ENCODE data around the gene SCN1B.
"Not testable (repeated sequence)": the region's sequence is repeated elsewhere in the genome, so short reads cannot be mapped to it uniquely, and the experiment has no call there.

SCN1B gene

GRCh38 chr19:35027009-35027408 is 3.3 kb upstream of the SCN1B start:
- Histone ChIP-seq H3K4me3 (no peak overlapping the region), H3K9me3 (no peaks in the 10 kb centered on the region), H3K4me1 (peaks cover 20% of the 10 kb centered on the region), H3K27ac (no peak overlapping the region), H3K4me2 (no peak overlapping the region), H4K20me1 (peaks cover 75% of the 10 kb centered on the region), H3K36me3 (peaks cover 64% of the 10 kb centered on the region), H3K9ac (no peak overlapping the region), H3K27me3 (peaks cover 39% of the 10 kb centered on the region)
- TF ChIP-seq Cebpa-rat (IDR thresholded peaks at IDR 0.05): no peak

- Histone ChIP-seq H4K20me1 (peaks cover 69% of the 10 kb centered on the region), H3K27me3 (peaks cover 44% of the 10 kb centered on the region), H3K4me2 (no peak overlapping the region), H3K4me3 (no peak overlapping the region), H3K36me3 (peaks cover 56% of the 10 kb centered on the region), H3K9ac (no peak overlapping the region), H3K9me3 (no peaks in the 10 kb centered on the region), H3K4me1 (peaks cover 27% of the 10 kb centered on the region), H3K27ac (no peak overlapping the region)
- TF ChIP-seq Cebpa-rat (IDR thresholded peaks at IDR 0.05): no peak
Observed at GRCh38 chr19:35027851-35028599, 2.2 kb upstream of the SCN1B start.

- not testable (repeated sequence) for H3K9me3 ChIP-seq, H3K4me3 ChIP-seq, H3K9ac ChIP-seq, H3K4me2 ChIP-seq, H3K27ac ChIP-seq
- Histone ChIP-seq H4K20me1 (peaks cover 64% of the 10 kb centered on the region), H3K36me3 (peaks cover 51% of the 10 kb centered on the region), H3K4me1 (peaks cover 32% of the 10 kb centered on the region), H3K27me3 (peaks cover 44% of the 10 kb centered on the region)
Observed at GRCh38 chr19:35028600-35028885, 1.7 kb upstream of the SCN1B start.

DNA sequence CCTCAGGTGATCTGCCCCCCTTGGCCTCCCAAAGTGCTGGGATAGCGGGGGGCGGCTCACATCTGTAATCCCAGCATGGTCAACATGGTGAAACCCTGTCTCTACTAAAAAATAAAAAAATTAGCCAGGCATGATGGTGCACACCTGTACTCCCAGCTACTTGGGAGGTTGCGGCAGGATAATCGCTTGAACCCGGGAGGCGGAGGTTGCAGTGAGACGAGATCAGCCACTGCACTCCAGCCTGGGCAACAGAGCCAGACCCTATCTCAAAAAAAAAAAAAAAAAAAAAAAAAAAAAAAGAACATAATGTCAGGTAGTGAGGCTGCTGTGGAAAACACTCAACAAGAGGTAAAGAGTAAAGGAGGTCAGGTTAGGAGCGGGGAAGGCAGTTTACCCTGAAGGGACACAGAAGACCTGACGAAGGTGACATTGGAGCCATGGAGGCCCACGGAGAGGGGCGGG is 964 bp upstream of the SCN1B start:
- H3K9me3 ChIP-seq, H3K4me3 ChIP-seq, H3K27ac ChIP-seq, H3K9ac ChIP-seq: not testable (repeated sequence)
- Histone ChIP-seq H3K27me3 (peaks cover 44% of the 10 kb centered on the region), H3K36me3 (peaks cover 43% of the 10 kb centered on the region), H3K4me2 (peak overlapping the region; percentile 98), H4K20me1 (peaks cover 56% of the 10 kb centered on the region), H3K4me1 (peaks cover 40% of the 10 kb centered on the region)

- peak overlapping the region; percentile 98 for H3K4me2 ChIP-seq
- peaks cover 45% of the 10 kb centered on the region for H3K4me1 ChIP-seq
- peak overlapping the region; percentile 71; the same call in 1 of the 2 replicates for H3K9ac ChIP-seq
- H3K4me3 ChIP-seq: peak overlapping the region; percentile 79
- peaks cover 44% of the 10 kb centered on the region for H3K27me3 ChIP-seq
- peaks cover 38% of the 10 kb centered on the region for H3K36me3 ChIP-seq
- no peaks in the 10 kb centered on the region for H3K9me3 ChIP-seq
- H3K27ac ChIP-seq: no peak overlapping the region
- peaks cover 51% of the 10 kb centered on the region for H4K20me1 ChIP-seq
- TF ChIP-seq Cebpa-rat (IDR thresholded peaks at IDR 0.05): no peak
Observed at GRCh38 chr19:35029737-35030256, 473 bp upstream of the SCN1B start.

DNA sequence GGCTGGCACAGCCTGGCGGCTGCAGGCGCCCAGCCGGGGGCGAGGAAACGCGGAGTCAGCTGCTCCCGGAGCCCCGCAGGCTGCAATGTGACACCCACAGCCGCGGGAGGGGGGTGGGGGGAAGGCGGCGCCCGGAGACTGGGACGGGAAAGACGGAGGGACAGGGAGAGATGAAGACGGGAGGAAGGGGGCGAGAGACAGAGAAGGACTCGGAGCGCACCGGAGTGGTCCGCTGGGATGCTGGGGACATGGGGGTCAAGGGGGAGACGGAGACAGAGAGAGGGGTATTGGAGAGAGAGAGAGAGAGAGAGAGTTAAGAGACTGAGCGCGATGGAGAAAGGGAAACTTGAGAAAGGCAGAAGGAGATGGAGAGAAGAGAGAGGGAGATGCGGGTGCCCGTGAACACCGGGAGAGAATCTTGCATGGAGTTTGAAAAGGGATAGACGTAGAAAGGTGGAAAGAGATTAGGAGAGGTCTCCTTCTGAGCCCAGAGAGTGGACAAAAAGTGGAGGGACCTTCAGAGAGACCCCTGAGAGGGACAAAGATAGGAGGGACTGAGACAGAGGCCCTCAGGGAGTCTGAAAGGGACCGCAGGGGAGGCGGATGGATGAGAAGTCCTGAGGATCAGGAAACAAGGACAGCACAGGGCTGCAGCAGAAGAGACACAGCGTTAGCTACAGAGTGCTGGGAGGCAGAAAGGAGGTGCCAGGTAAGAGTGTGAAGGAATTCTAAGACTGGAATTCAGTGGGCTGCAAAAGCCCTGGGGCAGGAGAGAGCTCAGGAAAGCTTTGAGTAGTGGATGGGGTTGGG is 1.0 kb downstream of the SCN1B start:
- H3K27ac ChIP-seq: no peak overlapping the region
- H3K4me2 ChIP-seq: peak overlapping the region; percentile 98
- no peak for TF ChIP-seq Cebpa-rat (IDR thresholded peaks at IDR 0.05)
- H3K9me3 ChIP-seq: no peaks in the 10 kb centered on the region
- H3K4me1 ChIP-seq: peaks cover 58% of the 10 kb centered on the region
- peaks cover 23% of the 10 kb centered on the region for H3K36me3 ChIP-seq
- peaks cover 44% of the 10 kb centered on the region for H3K27me3 ChIP-seq
- H4K20me1 ChIP-seq: peaks cover 37% of the 10 kb centered on the region
- peak overlapping the region; percentile 79 for H3K4me3 ChIP-seq
- peak overlapping the region; percentile 71 for H3K9ac ChIP-seq

DNA sequence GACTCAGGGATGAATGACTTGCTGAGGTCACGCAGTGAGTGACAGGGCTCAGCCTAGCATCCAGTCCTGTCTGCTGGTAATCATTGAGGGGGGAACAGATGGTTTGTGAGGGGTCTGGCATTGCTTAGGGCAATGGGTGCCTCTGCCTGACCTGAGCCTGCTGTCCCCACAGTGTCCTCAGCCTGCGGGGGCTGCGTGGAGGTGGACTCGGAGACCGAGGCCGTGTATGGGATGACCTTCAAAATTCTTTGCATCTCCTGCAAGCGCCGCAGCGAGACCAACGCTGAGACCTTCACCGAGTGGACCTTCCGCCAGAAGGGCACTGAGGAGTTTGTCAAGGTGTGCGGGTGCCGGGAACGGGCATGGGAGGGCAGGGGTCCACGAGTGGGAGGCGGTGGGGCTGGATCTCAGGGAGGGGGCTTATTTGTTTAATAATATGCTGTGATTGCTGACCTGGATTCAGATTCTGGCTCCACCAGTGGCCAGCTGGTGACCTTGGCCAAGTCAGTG is 2.1 kb downstream of the SCN1B start:
- Histone ChIP-seq H3K4me2 (0 out of 2 replicates have a peak overlapping the region, but pooled peaks have one; percentile 98), H3K36me3 (peaks cover 12% of the 10 kb centered on the region), H3K27ac (no peak overlapping the region), H4K20me1 (peaks cover 26% of the 10 kb centered on the region), H3K27me3 (peaks cover 44% of the 10 kb centered on the region), H3K4me3 (no peak overlapping the region), H3K4me1 (peaks cover 69% of the 10 kb centered on the region), H3K9ac (no peak overlapping the region), H3K9me3 (no peaks in the 10 kb centered on the region)
- no peak for TF ChIP-seq Cebpa-rat (IDR thresholded peaks at IDR 0.05)

DNA sequence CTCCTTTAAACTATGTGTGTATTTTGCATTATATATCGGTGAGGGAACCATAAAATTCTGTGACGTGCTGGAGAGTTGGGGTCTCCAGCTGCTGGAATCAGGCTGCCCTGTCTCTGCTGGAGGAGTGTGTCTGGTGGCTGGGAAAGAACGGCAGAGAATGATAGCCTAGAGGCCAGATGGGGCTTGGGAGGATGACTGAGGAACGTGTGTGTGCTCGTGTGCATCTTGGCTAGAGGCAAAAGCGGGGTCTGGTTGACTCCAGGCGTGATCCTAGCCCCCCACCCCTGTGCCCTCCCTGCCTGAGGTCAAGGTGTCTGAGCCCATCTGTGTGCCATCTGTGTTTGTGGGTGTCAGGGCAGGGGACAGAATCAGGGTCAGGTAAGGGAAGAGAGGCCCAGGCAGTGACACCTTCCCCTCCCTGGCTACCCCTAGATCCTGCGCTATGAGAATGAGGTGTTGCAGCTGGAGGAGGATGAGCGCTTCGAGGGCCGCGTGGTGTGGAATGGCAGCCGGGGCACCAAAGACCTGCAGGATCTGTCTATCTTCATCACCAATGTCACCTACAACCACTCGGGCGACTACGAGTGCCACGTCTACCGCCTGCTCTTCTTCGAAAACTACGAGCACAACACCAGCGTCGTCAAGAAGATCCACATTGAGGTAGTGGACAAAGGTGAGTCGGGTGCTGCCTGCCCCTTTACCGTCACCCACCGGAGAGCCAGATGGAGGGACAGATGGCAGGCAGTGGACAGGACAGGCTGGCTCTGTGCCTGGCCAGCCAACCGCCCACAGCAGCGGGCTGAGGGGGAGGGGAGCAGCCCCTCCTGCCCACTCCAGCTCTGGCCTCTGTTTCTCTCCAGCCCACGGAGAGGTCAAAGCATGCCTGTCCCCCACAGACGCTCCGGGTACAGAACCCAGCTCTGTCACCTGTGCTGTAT is 3.1 kb downstream of the SCN1B start:
- H3K4me3 ChIP-seq: no peak overlapping the region
- H3K4me1 ChIP-seq: peaks cover 79% of the 10 kb centered on the region
- no peaks in the 10 kb centered on the region for H3K9me3 ChIP-seq
- H3K36me3 ChIP-seq: peaks cover 3% of the 10 kb centered on the region
- no peak for TF ChIP-seq Cebpa-rat (IDR thresholded peaks at IDR 0.05)
- H3K27me3 ChIP-seq: peaks cover 38% of the 10 kb centered on the region
- H4K20me1 ChIP-seq: peaks cover 17% of the 10 kb centered on the region
- peak overlapping the region; percentile 72 for H3K4me2 ChIP-seq
- H3K9ac ChIP-seq: peak overlapping the region; percentile 38; the same call in 1 of the 2 replicates
- peak overlapping the region; percentile 61 for H3K27ac ChIP-seq

DNA sequence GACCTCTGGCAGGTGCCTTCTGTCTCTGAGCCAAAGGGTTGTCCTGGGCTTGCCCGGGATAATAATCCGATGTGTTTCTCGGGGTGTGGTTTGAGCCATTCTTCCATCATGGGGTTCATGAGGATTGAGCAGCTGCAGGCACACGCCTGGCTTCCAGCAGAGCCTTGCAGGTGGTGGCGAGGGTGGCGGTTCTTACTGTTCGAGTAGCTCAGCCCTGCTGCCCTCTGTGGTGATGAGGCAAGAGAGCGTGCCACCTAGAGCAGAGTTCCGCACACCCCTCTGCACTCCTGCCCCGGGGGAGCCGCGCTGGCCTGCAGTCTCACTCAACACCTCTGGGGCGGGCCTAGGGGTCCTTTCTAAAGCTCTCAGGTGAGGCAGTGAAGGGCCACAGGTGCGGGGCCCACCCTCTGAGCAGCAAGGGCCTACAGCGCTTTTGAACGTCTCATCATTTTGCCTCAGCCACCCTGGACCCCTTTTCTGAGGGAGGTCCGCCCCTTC is 3.8 kb downstream of the SCN1B start:
- H3K4me2 ChIP-seq: peak overlapping the region; percentile 72

More for the DNA sequence above, 3.8 kb downstream of the SCN1B start:
- peaks cover 10% of the 10 kb centered on the region for H4K20me1 ChIP-seq
- no peak overlapping the region for H3K4me3 ChIP-seq
- peak overlapping the region; percentile 61 for H3K27ac ChIP-seq
- no peaks in the 10 kb centered on the region for H3K36me3 ChIP-seq
- H3K9ac ChIP-seq: peak overlapping the region; percentile 38; the same call in 1 of the 2 replicates
- peaks cover 34% of the 10 kb centered on the region for H3K27me3 ChIP-seq
- H3K4me1 ChIP-seq: peaks cover 86% of the 10 kb centered on the region
- TF ChIP-seq Cebpa-rat (IDR thresholded peaks at IDR 0.05): no peak; the same call in 1 of the 2 replicates
- no peaks in the 10 kb centered on the region for H3K9me3 ChIP-seq
